HG02981 (cell line): Measurements from ENCODE around the gene C2CD2.

ENCODE experiments used
- ATAC-seq: cut with Tn5 transposase; IDR thresholded peaks from one replicate; pipeline ENCODE4 v1.9.1; 2021; ENCODE audit warnings: mild to moderate bottlenecking, moderate library complexity; ENCODE audit not compliant: unreplicated experiment

The C2CD2 gene

DNA sequence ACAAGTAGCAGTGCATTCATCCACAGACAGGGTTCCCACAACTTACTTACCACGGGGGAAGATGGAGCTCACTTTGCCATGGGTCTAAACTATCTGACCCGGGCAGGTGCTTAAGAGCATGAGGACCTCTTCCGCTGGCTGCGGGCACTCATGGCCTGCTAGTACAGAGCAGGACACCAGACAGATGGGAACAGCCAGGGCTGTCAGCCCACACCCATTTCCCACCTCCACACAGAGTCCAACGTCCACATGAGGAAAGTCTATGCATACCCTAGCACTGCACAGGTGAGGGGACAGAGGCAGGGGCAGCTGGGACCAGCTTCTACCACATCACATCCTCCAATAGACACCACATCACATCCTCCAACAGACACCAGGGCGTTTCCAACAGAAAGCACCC is 38.9 kb downstream of the C2CD2 start:
- ATAC-seq: no peak

DNA sequence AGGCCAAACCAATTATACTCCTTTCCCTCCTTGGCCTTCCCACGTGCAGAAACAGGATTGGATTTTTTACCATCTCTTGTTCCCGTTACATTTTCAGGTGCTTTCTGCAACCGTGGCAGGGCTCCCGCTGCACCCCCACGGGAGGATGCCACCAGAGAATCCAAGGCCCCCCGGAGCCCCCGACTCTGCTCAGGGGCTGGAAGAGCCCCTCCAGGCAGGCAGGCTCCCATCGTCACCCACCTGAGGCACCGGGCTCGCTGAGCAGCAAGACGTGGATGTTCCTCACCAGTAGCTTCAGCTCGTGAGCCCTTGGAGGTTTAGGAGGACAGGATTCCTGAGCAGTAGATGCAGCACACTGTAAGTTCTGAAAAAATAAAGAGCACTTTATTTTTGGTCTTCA is 39.5 kb downstream of the C2CD2 start:
- no peak for ATAC-seq

DNA sequence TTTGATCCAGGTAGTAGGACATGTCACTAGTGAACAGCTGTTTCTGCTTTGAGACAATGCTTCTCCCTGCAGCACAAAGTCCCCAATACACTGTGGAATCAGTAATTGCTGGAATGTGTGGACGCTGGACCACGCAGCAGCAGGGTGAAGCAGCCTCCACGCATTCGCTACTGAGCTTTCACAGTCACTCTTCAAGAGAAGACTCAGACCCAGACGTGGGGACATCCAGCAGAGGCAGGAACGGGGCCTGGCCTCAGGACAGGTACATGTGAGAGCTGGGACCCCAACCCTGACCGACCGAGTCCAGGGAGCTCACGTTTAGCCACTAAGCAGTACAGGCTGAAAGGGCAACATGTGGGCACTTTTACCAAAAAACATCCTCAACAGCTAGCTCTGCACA is 40.6 kb downstream of the C2CD2 start:
- ATAC-seq: no peak

DNA sequence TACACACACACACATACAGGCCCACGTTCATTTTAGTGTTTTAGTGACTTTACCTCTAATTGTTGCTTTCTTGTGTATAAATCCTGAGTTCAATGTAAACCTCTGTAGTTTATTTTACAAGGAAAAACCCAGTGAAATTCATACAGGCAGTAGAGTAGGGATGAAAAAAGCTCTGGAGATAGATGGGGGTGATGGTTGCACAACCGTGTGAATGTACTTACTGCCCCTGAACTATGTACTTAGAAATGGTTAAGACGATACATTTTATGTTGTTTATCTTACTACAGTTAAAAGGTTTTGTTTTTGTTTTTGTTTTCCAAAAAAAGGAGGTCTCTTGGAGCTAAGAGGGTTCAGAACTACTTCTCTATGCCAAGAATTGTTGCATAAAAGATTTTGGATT is 45.0 kb downstream of the C2CD2 start:
- no peak for ATAC-seq

DNA sequence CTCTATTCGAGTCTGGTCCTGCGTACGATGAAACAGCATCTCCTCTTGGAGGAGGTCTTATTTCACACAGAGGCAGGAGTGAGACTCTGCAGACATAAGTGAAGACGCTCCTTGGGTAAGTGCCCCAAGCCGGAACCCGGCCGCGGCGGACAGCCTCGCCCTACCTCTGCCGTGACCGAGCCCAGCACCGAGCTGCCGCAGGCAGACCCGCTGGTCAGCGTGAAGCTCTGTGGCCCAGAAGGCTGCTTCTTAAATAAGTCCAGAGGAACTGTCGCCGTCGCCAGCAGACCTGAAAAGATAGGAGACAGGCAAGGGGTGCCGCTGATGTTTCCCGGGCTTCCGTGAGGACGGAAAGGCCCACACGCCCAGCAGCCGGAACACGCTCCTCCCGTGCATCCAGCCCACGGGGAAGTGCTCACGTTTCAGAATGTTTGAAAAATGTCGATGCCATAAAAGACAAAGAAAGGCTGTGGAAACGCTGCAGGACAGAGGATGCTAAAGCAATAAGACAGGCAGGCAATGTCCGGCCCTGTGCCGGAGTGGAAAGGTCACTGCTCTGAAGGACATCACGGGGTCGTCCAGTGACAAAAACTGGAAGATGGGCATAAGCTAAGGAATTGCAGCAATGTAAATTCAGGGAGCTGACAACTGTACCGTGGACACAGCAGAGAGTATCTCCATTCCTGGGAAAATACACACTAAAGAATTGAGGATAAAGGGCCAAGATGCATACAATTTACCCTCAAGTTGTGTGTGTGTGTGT is 46.1 kb downstream of the C2CD2 start:
- ATAC-seq: no peak

DNA sequence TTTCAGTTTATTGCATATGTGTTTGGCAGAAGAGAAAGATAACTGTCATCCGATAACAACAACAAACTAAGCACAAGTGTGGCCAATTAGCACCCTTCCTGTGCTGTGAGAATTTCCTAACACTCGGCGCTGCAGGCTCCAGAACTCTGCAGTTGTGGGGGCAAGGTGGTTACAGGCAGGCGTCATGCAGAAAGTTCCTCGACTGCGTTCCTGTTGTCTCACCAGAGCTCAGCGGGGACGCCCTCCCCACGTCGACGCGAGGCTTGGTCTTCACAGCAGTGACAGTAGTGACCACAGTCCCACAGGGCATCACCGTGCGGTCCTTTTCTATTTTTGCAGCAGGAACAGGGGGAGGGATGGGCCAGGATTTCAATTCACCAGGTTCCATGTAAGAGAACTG is 47.0 kb downstream of the C2CD2 start:
- no peak for ATAC-seq

DNA sequence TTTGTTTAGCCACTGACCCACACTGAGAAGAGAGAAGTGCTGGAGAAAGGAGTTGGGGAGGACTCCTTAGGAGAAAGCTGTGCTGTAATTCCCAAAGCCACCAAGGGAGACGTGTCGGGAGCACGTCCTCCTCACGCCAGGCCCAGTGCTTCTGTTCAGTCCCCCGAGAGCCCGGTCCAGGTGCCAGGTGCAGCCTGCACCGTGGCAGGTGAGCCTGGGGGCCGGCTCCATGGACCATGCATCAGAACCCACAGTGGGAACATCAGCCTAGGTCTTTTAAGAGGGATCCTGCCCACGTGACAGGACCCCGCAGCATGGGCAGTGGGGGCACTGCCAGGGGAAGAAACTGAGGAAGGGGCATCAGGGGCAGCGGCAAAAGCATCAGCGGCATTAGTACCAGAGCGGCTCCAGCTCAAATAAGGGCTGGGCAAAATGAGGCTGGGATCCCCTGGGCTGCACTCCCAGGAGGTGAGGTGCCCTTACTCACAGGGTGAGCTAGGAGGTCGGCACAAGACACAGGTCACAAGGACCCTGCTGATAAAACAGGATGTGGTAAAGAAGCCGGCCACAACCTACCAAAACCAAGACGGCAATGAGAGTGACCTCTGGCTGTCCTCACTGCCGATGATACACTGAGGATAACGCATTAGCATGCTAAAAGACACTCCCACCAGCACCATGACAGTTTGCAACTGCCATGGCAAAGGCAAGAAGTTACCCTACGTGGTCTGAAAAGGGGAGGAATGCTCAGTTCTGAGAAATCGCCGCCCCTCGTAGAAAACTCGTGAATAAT is 50.1 kb downstream of the C2CD2 start:
- ATAC-seq: no peak

- ATAC-seq: no peak
These were observed 50.9 kb downstream of the C2CD2 start for GRCh38 chr21:41902946-41903345.

DNA sequence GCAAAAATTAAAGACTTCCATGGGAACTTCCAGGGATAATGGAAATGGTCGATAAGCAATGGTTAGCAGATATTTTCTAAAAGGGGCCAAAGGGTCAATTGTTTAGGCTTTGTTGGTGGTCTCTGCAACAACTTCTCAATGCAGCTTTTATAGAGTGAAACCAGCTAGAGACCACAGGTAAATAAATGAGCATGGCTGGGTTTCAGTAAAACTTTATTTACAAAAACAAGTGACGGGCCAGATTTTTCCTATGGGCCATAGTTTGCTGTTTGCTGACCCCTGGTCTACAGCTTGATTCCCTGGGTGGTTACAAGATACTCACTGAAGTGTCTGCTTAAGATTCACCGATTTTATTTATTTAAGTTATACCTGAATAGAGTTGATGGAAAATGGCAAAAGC is 52.0 kb downstream of the C2CD2 start:
- no peak for ATAC-seq

DNA sequence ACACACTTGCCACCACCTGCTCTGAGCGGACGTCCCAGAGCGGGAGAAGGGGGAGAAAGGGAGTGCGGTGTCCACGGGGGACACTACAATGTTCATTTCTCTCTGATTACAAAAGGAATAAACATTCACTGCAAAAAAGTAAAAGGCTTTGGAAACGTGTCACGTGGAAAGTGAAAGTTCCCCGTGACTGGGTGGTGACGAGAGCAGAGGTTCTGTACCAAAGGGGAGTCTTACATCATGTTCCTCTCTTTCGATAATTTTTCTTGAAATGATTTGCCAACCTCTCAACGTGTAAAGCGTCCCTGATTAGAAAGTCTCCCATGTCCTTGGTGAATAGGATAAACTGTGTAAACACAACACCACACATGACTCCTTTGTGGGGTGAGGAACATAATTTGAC is 52.7 kb downstream of the C2CD2 start:
- ATAC-seq: no peak

GRCh38 chr21:41900401-41900800 is 53.4 kb downstream of the C2CD2 start:
- no peak for ATAC-seq

DNA sequence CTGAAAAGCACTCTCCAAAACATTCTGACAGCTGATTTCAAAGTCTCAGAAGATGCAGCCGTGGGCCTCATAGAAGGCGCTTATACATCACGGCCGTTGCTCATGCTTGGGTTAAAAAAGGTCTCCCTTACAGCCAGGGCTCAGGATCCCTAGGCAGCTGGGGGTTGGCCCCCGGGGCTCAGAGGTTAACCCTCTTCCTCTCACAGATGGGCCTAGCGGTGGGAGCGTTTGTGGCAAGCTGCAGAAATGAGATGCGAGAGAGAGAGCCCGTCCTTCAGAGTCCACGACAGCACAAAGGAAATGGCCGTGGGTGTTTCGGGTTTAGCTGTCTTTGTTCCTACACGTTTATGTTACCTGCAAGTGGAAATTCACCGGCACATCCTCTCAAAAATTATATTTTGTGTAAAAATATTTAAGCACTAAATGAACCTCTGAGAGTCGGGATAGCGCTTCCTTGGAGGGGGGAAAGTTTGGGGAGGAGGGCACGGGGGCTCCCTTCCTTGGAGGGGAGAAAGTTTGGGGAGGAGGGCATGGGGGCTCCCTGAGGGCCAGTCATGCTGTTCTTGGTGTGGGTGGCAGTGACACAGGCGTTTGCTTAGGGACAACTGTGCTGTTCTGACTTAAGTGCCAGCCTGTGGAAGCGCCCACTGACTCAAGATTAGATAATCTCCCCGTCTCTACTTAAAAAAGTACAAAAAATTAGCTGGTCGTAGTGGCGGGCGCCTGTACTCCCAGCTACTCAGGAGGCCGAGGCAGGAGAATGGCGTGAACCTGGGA is 54.2 kb downstream of the C2CD2 start:
- ATAC-seq: peak; percentile 39

DNA sequence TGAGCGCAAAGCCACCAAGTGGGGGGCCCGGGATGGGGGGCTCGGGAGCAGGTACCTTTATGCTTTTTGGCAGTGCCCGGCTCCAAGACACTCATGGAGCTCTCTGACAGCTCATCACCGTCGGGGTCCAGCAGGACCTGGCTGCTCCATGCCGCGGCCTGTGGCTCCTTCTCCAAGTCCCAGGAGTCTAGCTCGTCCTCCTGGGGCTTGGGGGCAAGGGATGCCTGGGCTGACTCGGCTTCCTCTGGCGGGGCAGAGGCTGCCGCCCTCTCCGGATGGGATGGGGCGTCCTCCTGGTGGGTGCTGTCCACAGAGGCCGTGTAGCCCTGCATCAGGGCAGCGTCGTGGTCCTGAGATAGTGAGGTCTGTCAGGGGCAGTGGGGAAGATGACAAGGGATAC is 54.8 kb downstream of the C2CD2 start:
- no peak for ATAC-seq

GRCh38 chr21:41897700-41898099 is 56.1 kb downstream of the C2CD2 start:
- ATAC-seq: no peak

GRCh38 chr21:41897047-41897669 is 56.7 kb downstream of the C2CD2 start:
- ATAC-seq: no peak

DNA sequence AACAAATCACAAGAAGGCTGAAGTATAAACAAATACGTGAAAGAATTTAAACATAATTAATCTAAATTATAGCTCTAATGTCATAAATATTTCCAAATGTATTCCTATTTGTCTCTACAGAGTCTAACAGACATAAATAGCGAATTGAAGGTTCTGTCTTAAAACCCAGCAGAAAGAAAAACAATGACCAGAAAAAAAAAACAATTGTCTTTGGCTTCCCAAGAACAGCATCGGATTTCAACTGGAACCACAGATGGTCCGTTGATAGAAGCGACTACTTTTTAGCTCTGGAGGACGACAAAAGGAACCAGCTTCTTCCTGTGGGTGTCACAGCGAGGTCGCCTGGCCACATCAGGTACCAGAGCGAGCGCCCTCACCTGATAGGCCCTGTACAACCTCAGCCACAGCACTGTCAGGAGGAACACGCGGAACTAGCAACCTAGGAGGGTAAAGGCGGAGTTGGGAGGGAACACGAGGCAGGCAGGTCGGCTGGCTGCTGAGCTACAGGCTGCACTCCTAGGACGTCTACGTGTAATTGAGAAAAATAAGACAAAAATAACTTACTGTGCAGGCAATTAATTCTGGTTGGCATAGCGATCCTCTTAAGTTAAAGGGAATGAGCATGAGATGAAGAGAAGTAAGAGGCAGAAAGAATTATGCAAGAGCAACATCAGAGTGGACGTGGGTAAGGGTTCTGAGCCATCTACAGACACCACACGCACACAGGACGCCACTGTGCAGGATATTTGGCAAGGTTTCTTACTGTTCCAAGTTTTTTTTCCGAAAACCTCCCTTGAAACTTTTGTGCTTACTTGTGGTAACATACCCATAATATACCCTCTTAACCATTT is 58.0 kb downstream of the C2CD2 start:
- peak; percentile 47 for ATAC-seq

- ATAC-seq: no peak
These were observed 58.8 kb downstream of the C2CD2 start for GRCh38 chr21:41894922-41895557.

GRCh38 chr21:41894511-41894910 is 59.3 kb downstream of the C2CD2 start:
- no peak for ATAC-seq

- no peak for ATAC-seq
These were observed 61.1 kb downstream of the C2CD2 start for GRCh38 chr21:41892726-41893125.

DNA sequence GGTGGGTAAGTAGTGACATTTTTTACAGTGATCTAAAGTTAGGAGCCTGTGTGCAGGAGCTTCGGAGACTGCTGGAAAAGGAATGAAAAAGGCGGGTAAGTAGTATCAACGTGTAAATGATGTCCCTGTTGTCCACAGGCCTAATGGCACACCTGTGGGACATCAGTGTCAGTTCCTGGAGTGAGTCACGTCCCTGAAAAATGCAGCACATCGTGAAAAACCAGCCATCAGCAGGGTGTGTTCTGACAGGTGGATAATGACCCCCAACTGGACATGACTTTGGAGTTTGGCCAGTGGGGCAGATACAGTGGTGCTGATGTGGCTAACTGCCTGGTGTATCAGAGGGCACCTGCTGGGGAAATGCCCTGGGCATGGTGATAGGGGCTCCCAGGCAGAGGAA is 62.7 kb downstream of the C2CD2 start:
- ATAC-seq: no peak
